ENCODE results near the gene ZKSCAN8. TPM values are rescaled to one million over a fixed set of nuclear protein-coding genes. Genes with fewer than 3 reads are reported as not detected.

The ZKSCAN8 gene
- total and polyA plus RNA-seq, 4 donors = 22.0 to 36.3 (median 26.9) TPM

- Histone ChIP-seq H3K4me3 (ENCODE audit: low read depth, low read length) (no peak overlapping the region), H3K9me3 (ENCODE audit: control insufficient read depth, insufficient read depth, low read length) (no peaks in the 10 kb centered on the region), H3K27me3 (ENCODE audit: control insufficient read depth, insufficient read depth, low read length) (no peaks in the 10 kb centered on the region), H3K27ac (ENCODE audit: low read depth, low read length) (no peak overlapping the region), H3K4me1 (ENCODE audit: control insufficient read depth, insufficient read depth, low read length) (no peaks in the 10 kb centered on the region), H3K36me3 (ENCODE audit: control insufficient read depth, insufficient read depth, low read length) (no peaks in the 10 kb centered on the region)
- WGBS (ENCODE audit: insufficient coverage) = no CpG with 5 or more reads among the region's 1 CpG
- no peak for DNase-seq (ENCODE audit: low read depth in 4 of 6, low spot score in 6 of 6)
Observed at GRCh38 chr6:28182255-28182654, 40.6 kb downstream of the ZKSCAN8 start.

GRCh38 chr6:28188111-28188979 lies 46.7 kb downstream of the ZKSCAN8 start:
- Histone ChIP-seq H3K4me1 (ENCODE audit: control insufficient read depth, insufficient read depth, low read length) (no peaks in the 10 kb centered on the region), H3K27me3 (ENCODE audit: control insufficient read depth, insufficient read depth, low read length) (no peaks in the 10 kb centered on the region), H3K9me3 (ENCODE audit: control insufficient read depth, insufficient read depth, low read length) (peaks cover 6% of the 10 kb centered on the region), H3K36me3 (ENCODE audit: control insufficient read depth, insufficient read depth, low read length) (no peaks in the 10 kb centered on the region), H3K4me3 (ENCODE audit: low read depth, low read length) (no peak overlapping the region), H3K27ac (ENCODE audit: low read depth, low read length) (no peak overlapping the region)
- WGBS (ENCODE audit: insufficient coverage) = no CpG with 5 or more reads among the region's 6 CpGs
- no peak for DNase-seq (ENCODE audit: low read depth in 4 of 6, low spot score in 6 of 6)

GRCh38 chr6:28200020-28200419 lies 58.3 kb downstream of the ZKSCAN8 start:
- Histone ChIP-seq H3K4me3 (ENCODE audit: low read depth, low read length) (no peak overlapping the region), H3K9me3 (ENCODE audit: control insufficient read depth, insufficient read depth, low read length) (no peaks in the 10 kb centered on the region), H3K27me3 (ENCODE audit: control insufficient read depth, insufficient read depth, low read length) (peaks cover 17% of the 10 kb centered on the region), H3K36me3 (ENCODE audit: control insufficient read depth, insufficient read depth, low read length) (no peaks in the 10 kb centered on the region), H3K27ac (ENCODE audit: low read depth, low read length) (no peak overlapping the region), H3K4me1 (ENCODE audit: control insufficient read depth, insufficient read depth, low read length) (no peaks in the 10 kb centered on the region)
- no CpG with 5 or more reads among the region's 1 CpG for WGBS (ENCODE audit: insufficient coverage)
- no peak for DNase-seq (ENCODE audit: low read depth in 4 of 6, low spot score in 6 of 6)

GRCh38 chr6:28203201-28203600 lies 61.5 kb downstream of the ZKSCAN8 start:
- DNase-seq (ENCODE audit: low read depth in 4 of 6, low spot score in 6 of 6) = no peak
- Histone ChIP-seq H3K9me3 (ENCODE audit: control insufficient read depth, insufficient read depth, low read length) (no peaks in the 10 kb centered on the region), H3K36me3 (ENCODE audit: control insufficient read depth, insufficient read depth, low read length) (no peaks in the 10 kb centered on the region), H3K4me1 (ENCODE audit: control insufficient read depth, insufficient read depth, low read length) (peaks cover 9% of the 10 kb centered on the region), H3K4me3 (ENCODE audit: low read depth, low read length) (no peak overlapping the region), H3K27me3 (ENCODE audit: control insufficient read depth, insufficient read depth, low read length) (peaks cover 46% of the 10 kb centered on the region), H3K27ac (ENCODE audit: low read depth, low read length) (no peak overlapping the region)
- WGBS (ENCODE audit: insufficient coverage) = no CpG with 5 or more reads among the region's 4 CpGs

- H3K9me3 ChIP-seq (ENCODE audit: control insufficient read depth, insufficient read depth, low read length) = no peaks in the 10 kb centered on the region
- no peak overlapping the region for H3K27ac ChIP-seq (ENCODE audit: low read depth, low read length)
- H3K4me1 ChIP-seq (ENCODE audit: control insufficient read depth, insufficient read depth, low read length) = peaks cover 10% of the 10 kb centered on the region
- no peak overlapping the region for H3K4me3 ChIP-seq (ENCODE audit: low read depth, low read length)
- H3K27me3 ChIP-seq (ENCODE audit: control insufficient read depth, insufficient read depth, low read length) = peaks cover 60% of the 10 kb centered on the region
- WGBS (ENCODE audit: insufficient coverage) = no CpG with 5 or more reads among the region's 1 CpG
- no peaks in the 10 kb centered on the region for H3K36me3 ChIP-seq (ENCODE audit: control insufficient read depth, insufficient read depth, low read length)
- no peak for DNase-seq (ENCODE audit: low read depth in 4 of 6, low spot score in 6 of 6)
Observed at GRCh38 chr6:28205879-28206278, 64.2 kb downstream of the ZKSCAN8 start.

- Histone ChIP-seq H3K4me3 (ENCODE audit: low read depth, low read length) (no peak overlapping the region), H3K27ac (ENCODE audit: low read depth, low read length) (no peak overlapping the region), H3K36me3 (ENCODE audit: control insufficient read depth, insufficient read depth, low read length) (no peaks in the 10 kb centered on the region), H3K9me3 (ENCODE audit: control insufficient read depth, insufficient read depth, low read length) (no peaks in the 10 kb centered on the region), H3K4me1 (ENCODE audit: control insufficient read depth, insufficient read depth, low read length) (peaks cover 10% of the 10 kb centered on the region), H3K27me3 (ENCODE audit: control insufficient read depth, insufficient read depth, low read length) (peaks cover 66% of the 10 kb centered on the region)
- DNase-seq (ENCODE audit: low read depth in 4 of 6, low spot score in 6 of 6) = no peak
- no CpG with 5 or more reads among the region's 3 CpGs for WGBS (ENCODE audit: insufficient coverage)
Observed at GRCh38 chr6:28206527-28206926, 64.8 kb downstream of the ZKSCAN8 start.

- Histone ChIP-seq H3K27ac (ENCODE audit: low read depth, low read length) (no peak overlapping the region), H3K4me1 (ENCODE audit: control insufficient read depth, insufficient read depth, low read length) (peaks cover 14% of the 10 kb centered on the region), H3K9me3 (ENCODE audit: control insufficient read depth, insufficient read depth, low read length) (no peaks in the 10 kb centered on the region), H3K4me3 (ENCODE audit: low read depth, low read length) (no peak overlapping the region), H3K27me3 (ENCODE audit: control insufficient read depth, insufficient read depth, low read length) (peaks cover 71% of the 10 kb centered on the region), H3K36me3 (ENCODE audit: control insufficient read depth, insufficient read depth, low read length) (no peaks in the 10 kb centered on the region)
- 5% methylated on average over 11 of the region's 15 CpGs for WGBS (ENCODE audit: insufficient coverage)
- DNase-seq (ENCODE audit: low read depth in 4 of 6, low spot score in 6 of 6) = peak in 2 of 6 donors; percentile 1 to 17
Observed at GRCh38 chr6:28206928-28207509, 65.3 kb downstream of the ZKSCAN8 start.

GRCh38 chr6:28207510-28208110 lies 65.9 kb downstream of the ZKSCAN8 start:
- Histone ChIP-seq H3K27ac (ENCODE audit: low read depth, low read length) (no peak overlapping the region), H3K27me3 (ENCODE audit: control insufficient read depth, insufficient read depth, low read length) (peaks cover 77% of the 10 kb centered on the region), H3K9me3 (ENCODE audit: control insufficient read depth, insufficient read depth, low read length) (no peaks in the 10 kb centered on the region), H3K4me1 (ENCODE audit: control insufficient read depth, insufficient read depth, low read length) (peaks cover 20% of the 10 kb centered on the region), H3K4me3 (ENCODE audit: low read depth, low read length) (no peak overlapping the region), H3K36me3 (ENCODE audit: control insufficient read depth, insufficient read depth, low read length) (no peaks in the 10 kb centered on the region)
- DNase-seq (ENCODE audit: low read depth in 4 of 6, low spot score in 6 of 6) = peak in 2 of 6 donors; percentile 46 to 59
- WGBS (ENCODE audit: insufficient coverage) = 1% methylated on average over 28 of the region's 35 CpGs

- H3K27ac ChIP-seq (ENCODE audit: low read depth, low read length) = no peak overlapping the region
- H3K36me3 ChIP-seq (ENCODE audit: control insufficient read depth, insufficient read depth, low read length) = no peaks in the 10 kb centered on the region
- H3K9me3 ChIP-seq (ENCODE audit: control insufficient read depth, insufficient read depth, low read length) = no peaks in the 10 kb centered on the region
- peaks cover 83% of the 10 kb centered on the region for H3K27me3 ChIP-seq (ENCODE audit: control insufficient read depth, insufficient read depth, low read length)
- WGBS (ENCODE audit: insufficient coverage) = 0% methylated on average over 12 of the region's 23 CpGs
- DNase-seq (ENCODE audit: low read depth in 4 of 6, low spot score in 6 of 6) = peak in 2 of 6 donors; percentile 42 to 49
- no peak overlapping the region for H3K4me3 ChIP-seq (ENCODE audit: low read depth, low read length)
- H3K4me1 ChIP-seq (ENCODE audit: control insufficient read depth, insufficient read depth, low read length) = peaks cover 21% of the 10 kb centered on the region
Observed at GRCh38 chr6:28208111-28208659, 66.5 kb downstream of the ZKSCAN8 start.
